Measurements from ENCODE around the gene WSCD2.

- TF ChIP-seq, protein P1, sequence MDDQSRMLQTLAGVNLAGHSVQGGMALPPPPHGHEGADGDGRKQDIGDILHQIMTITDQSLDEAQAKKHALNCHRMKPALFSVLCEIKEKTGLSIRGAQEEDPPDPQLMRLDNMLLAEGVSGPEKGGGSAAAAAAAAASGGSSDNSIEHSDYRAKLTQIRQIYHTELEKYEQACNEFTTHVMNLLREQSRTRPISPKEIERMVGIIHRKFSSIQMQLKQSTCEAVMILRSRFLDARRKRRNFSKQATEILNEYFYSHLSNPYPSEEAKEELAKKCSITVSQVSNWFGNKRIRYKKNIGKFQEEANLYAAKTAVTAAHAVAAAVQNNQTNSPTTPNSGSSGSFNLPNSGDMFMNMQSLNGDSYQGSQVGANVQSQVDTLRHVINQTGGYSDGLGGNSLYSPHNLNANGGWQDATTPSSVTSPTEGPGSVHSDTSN (IDR thresholded peaks at IDR 0.05): no peak
- TF ChIP-seq CTCF (IDR thresholded peaks at IDR 0.05): no peak
- no peak for TF ChIP-seq REST (IDR thresholded peaks at IDR 0.05; ENCODE audit: low read depth, low read length)
Observed at GRCh38 chr12:108211157-108211556, 82.1 kb downstream of the WSCD2 start.

Data from SK-N-SH (cell line).